MM.1S (cell line): ENCODE data around the gene ATP8A1.

Source experiments
- DNase-seq: peaks from one replicate; pipeline ENCODE4 v3.0.0-alpha.2; 2015
- H2AFZ ChIP-seq: fragments of 300-600 bp; sonication (generic); 2 replicates; pipeline ENCODE4 v1.6.0; 2016; ENCODE audit warnings: antibody characterized with exemption, low read length
- H3F3A ChIP-seq: fragments of 300-600 bp; sonication (generic); 2 replicates; pipeline ENCODE4 v1.6.1; 2016; ENCODE audit warnings: mild to moderate bottlenecking, antibody characterized with exemption, low read length, moderate library complexity, mixed read lengths; ENCODE audit not compliant: insufficient read depth
- H3K27ac ChIP-seq: fragments of 300-600 bp; sonication (generic); 2 replicates; pipeline ENCODE4 v1.5.1; 2016; ENCODE audit warnings: mild to moderate bottlenecking, low read length
- H3K27me3 ChIP-seq: fragments of 300-600 bp; sonication (generic); replicated peaks from 2 replicates; pipeline ENCODE4 v1.6.0; 2016; ENCODE audit warnings: low read length; ENCODE audit not compliant: insufficient read depth
- H3K36me3 ChIP-seq: fragments of 300-600 bp; sonication (generic); replicated peaks from 2 replicates; pipeline ENCODE4 v1.6.1; 2016; ENCODE audit warnings: mild to moderate bottlenecking, low read length, mixed read lengths; ENCODE audit not compliant: insufficient read depth
- H3K4me1 ChIP-seq: fragments of 300-600 bp; sonication (generic); 2 replicates; pipeline ENCODE4 v1.6.1; 2016; ENCODE audit warnings: low read length, mixed read lengths
- H3K4me2 ChIP-seq: fragments of 300-600 bp; sonication (generic); 2 replicates; pipeline ENCODE4 v1.6.0; 2016; ENCODE audit warnings: low read depth, low read length
- H3K4me3 ChIP-seq: fragments of 300-600 bp; sonication (generic); 2 replicates; pipeline ENCODE4 v1.5.1; 2016; ENCODE audit warnings: low read length, mixed read lengths
- H3K79me2 ChIP-seq: fragments of 300-600 bp; sonication (generic); 2 replicates; pipeline ENCODE4 v1.6.1; 2016; ENCODE audit warnings: mixed run types, low read length, mixed read lengths
- H3K9ac ChIP-seq: fragments of 300-600 bp; sonication (generic); 2 replicates; pipeline ENCODE4 v1.6.1; 2016; ENCODE audit warnings: low read length, mixed read lengths
- H3K9me2 ChIP-seq: fragments of 300-600 bp; sonication (generic); replicated peaks from 2 replicates; pipeline ENCODE4 v1.6.1; 2016; ENCODE audit warnings: mild to moderate bottlenecking, low read length, mixed read lengths; ENCODE audit not compliant: insufficient read depth
- H3K9me3 ChIP-seq: fragments of 300-600 bp; sonication (generic); replicated peaks from 2 replicates; pipeline ENCODE4 v1.6.1; 2016; ENCODE audit warnings: mild to moderate bottlenecking, low read length, mixed read lengths; ENCODE audit not compliant: insufficient read depth
- H4K20me1 ChIP-seq: fragments of 300-600 bp; sonication (generic); 2 replicates; pipeline ENCODE4 v1.6.1; 2016; ENCODE audit warnings: mild to moderate bottlenecking, low read length, moderate library complexity, mixed read lengths; ENCODE audit not compliant: insufficient read depth
- EZH2 ChIP-seq: fragments of 300-600 bp; sonication (generic); optimal IDR thresholded peaks from 2 replicates; pipeline ENCODE3; 2017; ENCODE audit warnings: low read depth, mild to moderate bottlenecking, antibody characterized with exemption, low read length, mixed read lengths
- EZH2phosphoT487 ChIP-seq: fragments of 300-600 bp; sonication (generic); IDR thresholded peaks from 2 replicates; pipeline ENCODE4 v1.6.1; 2018; ENCODE audit warnings: antibody characterized with exemption, low read length
- TF ChIP-seq, protein P1 (sequence below): fragments of 300-600 bp; sonication (generic); IDR thresholded peaks from 2 replicates; pipeline ENCODE4 v1.5.1; 2016; ENCODE audit warnings: antibody characterized with exemption, low read length, mixed read lengths

The ATP8A1 gene

DNA sequence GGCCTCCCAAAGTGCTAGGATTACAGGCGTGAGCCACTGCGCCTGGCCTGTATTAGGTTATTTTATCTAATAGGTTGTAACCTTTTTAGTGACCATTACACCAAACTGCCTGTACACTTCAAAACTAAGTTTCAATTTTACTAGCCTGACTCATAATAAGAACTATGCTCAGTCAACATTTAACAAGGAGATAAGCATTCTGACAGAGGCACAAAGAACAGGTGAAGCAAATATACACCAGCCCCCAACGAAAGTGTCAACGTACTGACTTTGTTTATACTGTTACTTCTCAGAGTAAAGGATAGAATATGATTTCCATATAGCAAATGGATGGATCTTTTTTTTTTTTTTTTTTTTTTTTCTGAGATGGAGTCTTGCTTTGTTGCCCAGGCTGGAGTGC is 196.9 kb downstream of the ATP8A1 start:
- Histone ChIP-seq H3K4me1 (no peaks in the 10 kb centered on the region), H3K4me2 (no peak overlapping the region), H3K79me2 (no peaks in the 10 kb centered on the region), H3F3A (no peaks in the 10 kb centered on the region), H3K9ac (no peak overlapping the region), H4K20me1 (no peaks in the 10 kb centered on the region), H3K27ac (no peak overlapping the region), H3K27me3 (no peaks in the 10 kb centered on the region), H2AFZ (no peak overlapping the region), H3K4me3 (no peak overlapping the region), H3K9me2 (no peaks in the 10 kb centered on the region), H3K36me3 (peaks cover 5% of the 10 kb centered on the region; the same call in 1 of the 2 replicates), H3K9me3 (no peaks in the 10 kb centered on the region)
- DNase-seq: no peak
- no peak for TF ChIP-seq EZH2
- TF ChIP-seq, protein P1, sequence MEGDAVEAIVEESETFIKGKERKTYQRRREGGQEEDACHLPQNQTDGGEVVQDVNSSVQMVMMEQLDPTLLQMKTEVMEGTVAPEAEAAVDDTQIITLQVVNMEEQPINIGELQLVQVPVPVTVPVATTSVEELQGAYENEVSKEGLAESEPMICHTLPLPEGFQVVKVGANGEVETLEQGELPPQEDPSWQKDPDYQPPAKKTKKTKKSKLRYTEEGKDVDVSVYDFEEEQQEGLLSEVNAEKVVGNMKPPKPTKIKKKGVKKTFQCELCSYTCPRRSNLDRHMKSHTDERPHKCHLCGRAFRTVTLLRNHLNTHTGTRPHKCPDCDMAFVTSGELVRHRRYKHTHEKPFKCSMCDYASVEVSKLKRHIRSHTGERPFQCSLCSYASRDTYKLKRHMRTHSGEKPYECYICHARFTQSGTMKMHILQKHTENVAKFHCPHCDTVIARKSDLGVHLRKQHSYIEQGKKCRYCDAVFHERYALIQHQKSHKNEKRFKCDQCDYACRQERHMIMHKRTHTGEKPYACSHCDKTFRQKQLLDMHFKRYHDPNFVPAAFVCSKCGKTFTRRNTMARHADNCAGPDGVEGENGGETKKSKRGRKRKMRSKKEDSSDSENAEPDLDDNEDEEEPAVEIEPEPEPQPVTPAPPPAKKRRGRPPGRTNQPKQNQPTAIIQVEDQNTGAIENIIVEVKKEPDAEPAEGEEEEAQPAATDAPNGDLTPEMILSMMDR: no peak
- TF ChIP-seq EZH2phosphoT487: no peak

DNA sequence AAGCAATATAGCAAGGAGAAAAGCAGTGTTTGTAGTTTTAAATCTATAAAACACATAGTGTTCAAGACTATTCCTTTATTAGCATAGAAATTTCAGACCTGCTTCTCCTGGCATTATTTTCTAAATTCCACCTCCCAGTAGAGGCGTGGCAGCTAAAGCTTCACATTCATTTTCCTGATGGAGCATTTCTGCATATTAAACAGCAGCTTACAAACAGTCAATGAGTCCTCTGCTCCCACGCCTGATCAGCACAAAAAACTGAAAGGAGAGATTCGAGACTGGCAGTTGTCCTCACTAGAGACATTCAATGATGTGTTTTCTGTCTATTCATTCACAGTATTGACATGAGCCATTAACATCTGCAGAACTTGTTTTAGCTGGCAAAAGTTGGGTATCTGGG is 198.2 kb downstream of the ATP8A1 start:
- H3K4me3 ChIP-seq: no peak overlapping the region
- H3F3A ChIP-seq: no peaks in the 10 kb centered on the region
- no peaks in the 10 kb centered on the region for H3K36me3 ChIP-seq
- no peak overlapping the region for H2AFZ ChIP-seq
- no peaks in the 10 kb centered on the region for H3K9me2 ChIP-seq
- no peak overlapping the region for H3K4me2 ChIP-seq
- no peaks in the 10 kb centered on the region for H3K9me3 ChIP-seq
- H4K20me1 ChIP-seq: no peaks in the 10 kb centered on the region
- no peak overlapping the region for H3K27ac ChIP-seq
- H3K9ac ChIP-seq: no peak overlapping the region
- H3K27me3 ChIP-seq: no peaks in the 10 kb centered on the region
- no peak for DNase-seq
- H3K79me2 ChIP-seq: no peaks in the 10 kb centered on the region
- TF ChIP-seq, protein P1: no peak
- TF ChIP-seq EZH2phosphoT487 (no peak), EZH2 (no peak)
- H3K4me1 ChIP-seq: no peaks in the 10 kb centered on the region

DNA sequence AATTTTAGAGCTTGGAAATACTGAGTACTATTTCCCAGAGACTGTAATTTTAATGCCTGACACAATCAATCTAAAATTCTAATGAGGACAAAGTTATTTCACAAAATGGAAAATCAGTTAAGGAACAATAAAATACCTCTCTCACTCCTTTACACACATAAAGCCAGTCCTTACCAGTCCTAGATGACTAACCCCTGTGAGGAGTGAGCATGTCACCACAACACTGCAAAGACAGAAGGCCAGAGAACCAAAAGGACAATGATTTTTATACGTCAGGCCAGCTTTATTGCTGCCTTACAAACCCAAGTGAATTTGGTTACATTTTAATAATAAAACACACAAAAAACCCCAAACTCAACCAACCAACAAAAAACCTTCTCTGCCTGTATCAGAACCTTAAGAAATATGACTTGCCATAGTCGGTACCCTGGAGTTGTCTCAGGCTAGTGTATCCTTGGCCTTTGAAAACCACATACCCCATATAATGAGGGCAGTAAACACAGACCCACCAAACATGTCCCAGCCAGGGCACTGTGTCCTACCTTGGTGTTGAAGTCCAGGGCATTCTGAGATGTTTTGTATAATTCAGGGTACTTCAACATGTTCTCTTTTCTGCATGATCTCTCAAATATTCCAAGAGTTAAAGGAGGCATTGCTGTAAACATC is 202.0 kb downstream of the ATP8A1 start:
- DNase-seq: no peak
- no peak overlapping the region for H3K4me2 ChIP-seq
- TF ChIP-seq, protein P1: no peak
- TF ChIP-seq EZH2: no peak
- TF ChIP-seq EZH2phosphoT487: no peak
- H3K36me3 ChIP-seq: no peaks in the 10 kb centered on the region
- H3K27ac ChIP-seq: no peak overlapping the region
- no peak overlapping the region for H3K9ac ChIP-seq
- no peak overlapping the region for H2AFZ ChIP-seq
- no peaks in the 10 kb centered on the region for H4K20me1 ChIP-seq
- H3K9me2 ChIP-seq: no peaks in the 10 kb centered on the region
- no peaks in the 10 kb centered on the region for H3K27me3 ChIP-seq
- no peaks in the 10 kb centered on the region for H3K79me2 ChIP-seq
- H3K4me1 ChIP-seq: no peaks in the 10 kb centered on the region
- no peak overlapping the region for H3K4me3 ChIP-seq
- H3K9me3 ChIP-seq: no peaks in the 10 kb centered on the region
- no peaks in the 10 kb centered on the region for H3F3A ChIP-seq
